Activated T-helper 17 cell treated with anti-CD3 and anti-CD28 coated beads, Interleukin-2, amount 50 U/mL, for 72 hours (primary cell): ENCODE data around the gene LIMCH1. TPM values are rescaled to one million over a fixed set of nuclear protein-coding genes. Genes with fewer than 3 reads are reported as not detected.
"Not testable (repeated sequence)": the region's sequence is repeated elsewhere in the genome, so short reads cannot be mapped to it uniquely, and the experiment has no call there.

Experiments used
- ATAC-seq: fragments of 150-1000 bp; cut with Tn5 transposase; replicated peaks from 2 replicates; pipeline ENCODE4 v1.10.0; 2021; ENCODE audit warnings: mild to moderate bottlenecking, moderate library complexity
- H3K27ac Mint-ChIP-seq: one replicate; pipeline ENCODE4 v1.8.0; 2022; ENCODE audit warnings: mixed read lengths
- H3K27me3 Mint-ChIP-seq: one replicate; pipeline ENCODE4 v1.8.0; 2022; ENCODE audit warnings: mixed read lengths
- H3K36me3 Mint-ChIP-seq: one replicate; pipeline ENCODE4 v1.8.0; 2022; ENCODE audit warnings: low read depth, mild to moderate bottlenecking, mixed read lengths
- H3K4me1 Mint-ChIP-seq: one replicate; pipeline ENCODE4 v1.8.0; 2022; ENCODE audit warnings: mixed read lengths
- H3K4me3 Mint-ChIP-seq: one replicate; pipeline ENCODE4 v1.8.0; 2022; ENCODE audit warnings: mild to moderate bottlenecking, mixed read lengths
- H3K9me3 Mint-ChIP-seq: one replicate; pipeline ENCODE4 v1.8.0; 2022; ENCODE audit warnings: mixed read lengths
- total RNA-seq, 2 donors: library from RNA; stranded (reverse); gene quantifications; one replicate each; pipeline ENCODE4 v1.2.3, GENCODE V29; 2022

LIMCH1 gene, protein sequence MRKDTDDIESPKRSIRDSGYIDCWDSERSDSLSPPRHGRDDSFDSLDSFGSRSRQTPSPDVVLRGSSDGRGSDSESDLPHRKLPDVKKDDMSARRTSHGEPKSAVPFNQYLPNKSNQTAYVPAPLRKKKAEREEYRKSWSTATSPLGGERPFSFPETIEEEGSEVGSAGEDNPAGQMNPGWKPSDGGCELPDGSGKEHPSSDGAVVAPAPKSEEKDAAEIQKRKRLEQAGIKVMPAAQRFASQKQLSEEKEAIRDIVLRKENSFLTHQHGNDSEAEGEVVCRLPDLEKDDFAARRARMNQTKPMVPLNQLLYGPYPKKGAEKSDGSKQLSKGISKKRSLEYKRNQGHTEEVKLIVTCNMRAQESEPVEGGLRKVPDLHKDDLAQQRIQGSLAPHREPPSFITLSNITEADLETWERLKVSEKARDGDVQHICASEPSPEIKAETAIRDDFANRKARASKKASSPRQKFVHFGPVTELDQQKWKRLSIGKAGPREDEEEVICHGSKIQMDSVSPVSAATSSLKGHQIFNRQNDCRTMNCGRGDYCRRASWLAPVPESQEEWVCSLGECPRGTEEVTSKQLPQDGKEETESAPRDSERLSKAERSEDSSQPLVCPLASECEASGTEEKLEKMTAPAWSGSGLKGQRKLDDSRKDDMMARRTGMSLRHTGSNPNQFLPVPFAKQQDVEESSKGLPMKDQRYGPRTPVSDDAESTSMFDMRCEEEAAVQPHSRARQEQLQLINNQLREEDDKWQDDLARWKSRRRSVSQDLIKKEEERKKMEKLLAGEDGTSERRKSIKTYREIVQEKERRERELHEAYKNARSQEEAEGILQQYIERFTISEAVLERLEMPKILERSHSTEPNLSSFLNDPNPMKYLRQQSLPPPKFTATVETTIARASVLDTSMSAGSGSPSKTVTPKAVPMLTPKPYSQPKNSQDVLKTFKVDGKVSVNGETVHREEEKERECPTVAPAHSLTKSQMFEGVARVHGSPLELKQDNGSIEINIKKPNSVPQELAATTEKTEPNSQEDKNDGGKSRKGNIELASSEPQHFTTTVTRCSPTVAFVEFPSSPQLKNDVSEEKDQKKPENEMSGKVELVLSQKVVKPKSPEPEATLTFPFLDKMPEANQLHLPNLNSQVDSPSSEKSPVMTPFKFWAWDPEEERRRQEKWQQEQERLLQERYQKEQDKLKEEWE (N-terminal part only)
- total RNA-seq: not detected

DNA sequence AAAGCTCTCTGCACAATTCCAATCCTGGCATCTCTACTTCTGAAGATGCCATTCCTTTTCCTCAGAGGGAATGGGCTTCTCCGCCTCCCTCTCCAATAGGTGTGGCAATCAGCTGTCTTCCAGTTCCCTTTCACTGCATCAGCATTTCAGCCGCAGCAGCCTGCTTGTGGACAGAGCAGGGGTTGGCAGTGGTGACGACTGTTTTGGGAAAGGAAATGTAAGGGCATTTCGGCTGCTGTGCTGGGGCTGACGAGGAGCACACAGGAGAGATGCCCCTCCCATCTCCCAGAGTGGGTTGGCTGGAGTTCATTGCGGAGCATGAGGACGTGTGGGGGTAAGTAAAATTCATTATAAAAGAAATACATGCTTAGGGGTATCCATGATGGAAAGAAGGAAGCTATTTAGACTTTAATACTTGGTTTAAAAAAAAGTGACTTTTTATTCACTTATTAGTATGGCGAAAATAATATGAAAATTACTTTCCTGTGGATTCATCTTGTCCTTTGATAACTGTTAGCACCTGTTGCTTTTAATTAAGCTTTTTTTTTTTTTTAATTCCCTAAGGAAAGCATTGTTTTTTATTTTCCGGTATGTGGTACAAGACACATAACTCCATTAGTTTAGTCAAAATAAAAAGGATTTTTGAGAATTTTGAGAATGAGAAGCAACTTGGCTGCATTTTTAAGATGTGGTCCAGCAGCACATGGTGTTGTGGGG lies at the start of gene LIMCH1:
Gene LIMCH1, plus strand, starts transcription at position 141 of the 717 bp plus-strand sequence. CDS start 67,839 bp downstream, outside the sequence.
- Mint-ChIP-seq H3K36me3 (no peaks in the 10 kb centered on the region), H3K27ac (no peak within 1 kb of the TSS), H3K4me3 (no peak within 1 kb of the TSS), H3K4me1 (no peaks in the 10 kb centered on the region), H3K9me3 (peaks cover 4% of the 10 kb centered on the region), H3K27me3 (no peaks in the 10 kb centered on the region)
- ATAC-seq: no peak

DNA sequence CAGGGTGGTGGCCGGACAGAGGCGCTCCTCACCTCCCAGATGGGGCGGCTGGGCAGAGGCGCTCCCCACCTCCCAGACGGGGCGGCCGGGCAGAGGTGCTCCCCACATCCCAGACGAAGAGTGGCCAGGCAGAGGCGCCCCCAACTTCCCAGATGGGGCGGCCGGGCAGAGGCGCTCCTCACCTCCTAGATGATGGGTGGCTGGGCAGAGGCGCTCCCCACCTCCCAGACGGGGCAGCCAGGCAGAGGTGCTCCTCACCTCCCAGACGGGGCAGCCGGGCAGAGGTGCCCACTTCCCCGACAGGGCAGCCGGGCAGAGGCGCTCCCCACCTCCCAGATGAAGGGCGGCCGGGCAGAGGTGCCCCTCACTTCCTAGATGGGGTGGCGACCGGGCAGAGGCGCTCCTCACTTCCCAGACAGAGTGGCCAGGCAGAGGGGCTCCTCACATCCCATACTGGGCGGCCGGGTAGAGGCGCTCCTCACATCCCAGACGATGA lies 46.8 kb upstream of the LIMCH1 start:
- H3K36me3 Mint-ChIP-seq, ATAC-seq, H3K9me3 Mint-ChIP-seq, H3K27ac Mint-ChIP-seq, H3K4me3 Mint-ChIP-seq, H3K4me1 Mint-ChIP-seq, H3K27me3 Mint-ChIP-seq: not testable (repeated sequence)

- Mint-ChIP-seq H3K36me3 (no peaks in the 10 kb centered on the region), H3K27me3 (no peaks in the 10 kb centered on the region), H3K27ac (no peak overlapping the region), H3K9me3 (no peaks in the 10 kb centered on the region), H3K4me3 (no peak overlapping the region), H3K4me1 (no peaks in the 10 kb centered on the region)
- ATAC-seq: no peak
Observed at GRCh38 chr4:41496977-41497376, 41.0 kb upstream of the LIMCH1 start.

DNA sequence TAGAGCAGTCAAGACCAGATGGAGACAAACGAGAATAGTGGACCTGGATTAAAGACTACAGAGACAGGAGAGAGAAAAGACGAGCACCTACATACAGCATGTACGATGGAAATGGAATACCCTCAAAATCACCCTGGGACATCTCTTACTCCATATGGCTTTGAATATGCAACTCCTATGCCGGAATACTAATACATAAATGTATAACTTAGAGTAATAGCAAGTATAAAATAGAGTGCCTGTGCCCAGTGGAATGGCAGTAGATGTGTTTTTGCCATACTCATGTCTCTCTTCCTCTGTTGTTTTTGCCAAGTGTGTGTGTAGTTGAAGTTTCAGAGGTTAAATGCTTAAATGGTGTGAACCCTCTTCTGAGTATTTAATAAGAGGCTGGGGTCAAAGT lies 39.8 kb upstream of the LIMCH1 start:
- no peak for ATAC-seq
- Mint-ChIP-seq H3K4me3 (no peak overlapping the region), H3K27me3 (no peaks in the 10 kb centered on the region), H3K27ac (no peak overlapping the region), H3K4me1 (no peaks in the 10 kb centered on the region), H3K9me3 (no peaks in the 10 kb centered on the region), H3K36me3 (no peaks in the 10 kb centered on the region)

- H3K27ac Mint-ChIP-seq: no peak overlapping the region
- no peak overlapping the region for H3K4me3 Mint-ChIP-seq
- peaks cover 6% of the 10 kb centered on the region for H3K9me3 Mint-ChIP-seq
- no peak for ATAC-seq
- peaks cover 8% of the 10 kb centered on the region for H3K27me3 Mint-ChIP-seq
- H3K4me1 Mint-ChIP-seq: no peaks in the 10 kb centered on the region
- no peaks in the 10 kb centered on the region for H3K36me3 Mint-ChIP-seq
Observed at GRCh38 chr4:41504167-41504818, 33.7 kb upstream of the LIMCH1 start.

DNA sequence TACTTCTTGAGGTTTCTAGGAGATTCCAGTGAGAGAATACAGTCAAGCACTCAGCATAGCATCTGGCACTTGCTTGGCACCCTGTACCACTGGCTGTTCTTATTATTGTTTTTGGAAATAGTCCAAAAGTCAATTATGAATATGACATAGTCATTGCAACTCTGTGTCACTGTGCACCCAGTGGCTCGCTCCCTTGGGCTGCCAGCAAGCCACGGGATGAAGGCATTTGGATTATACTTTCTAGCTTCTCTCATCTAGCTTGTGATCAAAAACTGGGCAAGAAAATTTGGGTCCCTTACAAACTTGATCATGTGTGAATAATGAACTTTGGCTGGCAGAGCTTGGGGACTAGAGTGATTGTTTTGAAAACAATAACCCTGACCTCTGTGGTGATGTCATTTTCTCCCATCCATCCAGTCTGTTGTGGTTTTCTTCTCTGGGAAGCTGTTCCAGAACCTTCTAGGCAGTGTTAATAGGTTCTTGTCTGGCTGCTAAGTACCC lies 32.7 kb upstream of the LIMCH1 start:
- Mint-ChIP-seq H3K4me3 (no peak overlapping the region), H3K9me3 (peaks cover 6% of the 10 kb centered on the region), H3K27ac (no peak overlapping the region), H3K27me3 (peaks cover 8% of the 10 kb centered on the region), H3K36me3 (no peaks in the 10 kb centered on the region), H3K4me1 (no peaks in the 10 kb centered on the region)
- ATAC-seq: no peak

- Mint-ChIP-seq H3K4me3 (no peak overlapping the region), H3K9me3 (peaks cover 6% of the 10 kb centered on the region), H3K4me1 (no peaks in the 10 kb centered on the region), H3K27ac (no peak overlapping the region), H3K27me3 (peaks cover 8% of the 10 kb centered on the region), H3K36me3 (no peaks in the 10 kb centered on the region)
- ATAC-seq: no peak
Observed at GRCh38 chr4:41506130-41506529, 31.8 kb upstream of the LIMCH1 start.

GRCh38 chr4:41507291-41507947 lies 30.5 kb upstream of the LIMCH1 start:
- no peak overlapping the region for H3K27ac Mint-ChIP-seq
- H3K27me3 Mint-ChIP-seq: peaks cover 8% of the 10 kb centered on the region
- no peak overlapping the region for H3K4me3 Mint-ChIP-seq
- no peaks in the 10 kb centered on the region for H3K4me1 Mint-ChIP-seq
- H3K9me3 Mint-ChIP-seq: peaks cover 6% of the 10 kb centered on the region
- ATAC-seq: no peak
- H3K36me3 Mint-ChIP-seq: no peaks in the 10 kb centered on the region

DNA sequence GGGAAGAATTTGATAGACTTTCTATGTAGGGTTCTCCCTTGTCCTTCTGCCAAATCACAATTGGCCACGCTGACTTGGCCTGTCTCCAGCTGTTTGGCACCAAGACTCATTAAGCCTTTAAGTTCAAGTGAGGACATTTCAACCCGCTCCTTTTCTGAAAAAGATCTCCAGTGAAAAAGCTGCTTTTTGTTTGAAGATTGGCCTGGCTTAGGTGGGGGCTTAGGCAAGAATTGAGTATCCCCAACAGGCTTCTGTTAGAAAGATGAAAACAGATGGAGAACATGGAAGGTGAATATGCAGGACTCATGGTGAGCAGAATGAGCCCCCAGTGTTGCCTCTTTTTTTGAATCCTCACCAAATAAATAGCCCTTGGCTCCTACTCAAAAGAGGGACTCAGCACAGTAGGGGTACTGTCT lies 28.5 kb upstream of the LIMCH1 start:
- Mint-ChIP-seq H3K27ac (no peak overlapping the region), H3K4me1 (no peaks in the 10 kb centered on the region), H3K27me3 (peaks cover 6% of the 10 kb centered on the region), H3K9me3 (peaks cover 1% of the 10 kb centered on the region), H3K36me3 (no peaks in the 10 kb centered on the region), H3K4me3 (no peak overlapping the region)
- no peak for ATAC-seq

DNA sequence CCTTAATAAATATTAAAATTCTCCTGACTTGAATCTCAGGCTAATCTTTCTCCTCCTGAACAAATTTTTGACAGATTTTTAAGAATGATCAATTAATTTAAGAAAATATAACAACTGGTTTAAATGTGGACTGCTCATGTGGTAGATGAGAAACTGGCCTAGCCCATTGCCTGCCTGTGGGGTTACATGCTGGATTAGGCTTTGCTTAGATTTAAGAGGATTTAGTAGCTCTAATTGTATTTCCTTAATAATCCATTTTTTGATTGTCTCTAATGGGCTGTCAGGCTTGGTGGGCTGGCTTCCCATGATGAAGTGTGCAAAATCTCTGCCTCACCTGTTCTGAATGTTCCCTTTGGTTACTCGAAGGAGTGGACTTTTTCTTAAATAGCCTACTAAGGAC lies 27.8 kb upstream of the LIMCH1 start:
- H3K36me3 Mint-ChIP-seq: no peaks in the 10 kb centered on the region
- no peak overlapping the region for H3K4me3 Mint-ChIP-seq
- peaks cover 4% of the 10 kb centered on the region for H3K27me3 Mint-ChIP-seq
- no peak overlapping the region for H3K27ac Mint-ChIP-seq
- H3K4me1 Mint-ChIP-seq: no peaks in the 10 kb centered on the region
- ATAC-seq: no peak
- H3K9me3 Mint-ChIP-seq: no peaks in the 10 kb centered on the region

GRCh38 chr4:41512136-41512535 lies 25.8 kb upstream of the LIMCH1 start:
- no peaks in the 10 kb centered on the region for H3K36me3 Mint-ChIP-seq
- no peak for ATAC-seq
- H3K4me1 Mint-ChIP-seq: no peaks in the 10 kb centered on the region
- peaks cover 4% of the 10 kb centered on the region for H3K27me3 Mint-ChIP-seq
- H3K9me3 Mint-ChIP-seq: no peaks in the 10 kb centered on the region
- no peak overlapping the region for H3K4me3 Mint-ChIP-seq
- H3K27ac Mint-ChIP-seq: no peak overlapping the region

DNA sequence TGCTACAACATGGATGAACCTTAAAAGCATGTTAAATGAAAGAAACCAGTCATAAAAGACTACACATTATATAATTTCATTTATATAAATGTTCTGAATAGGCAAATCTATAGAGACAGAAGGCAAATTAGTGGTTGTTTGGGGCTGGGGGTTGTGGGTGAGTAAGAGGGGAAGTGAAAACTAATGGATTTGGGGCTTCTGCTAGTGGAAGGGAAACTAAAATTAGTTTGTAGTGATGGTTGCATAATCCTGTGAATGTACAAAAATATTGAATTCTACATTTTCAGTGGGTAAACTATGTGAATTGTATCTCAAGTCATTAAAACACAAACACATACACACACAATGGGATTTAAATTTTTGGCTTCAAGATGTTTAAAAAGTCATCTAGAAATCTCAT lies 25.4 kb upstream of the LIMCH1 start:
- ATAC-seq: no peak
- H3K36me3 Mint-ChIP-seq: no peaks in the 10 kb centered on the region
- H3K9me3 Mint-ChIP-seq: no peaks in the 10 kb centered on the region
- no peak overlapping the region for H3K27ac Mint-ChIP-seq
- no peaks in the 10 kb centered on the region for H3K4me1 Mint-ChIP-seq
- H3K4me3 Mint-ChIP-seq: no peak overlapping the region
- peaks cover 4% of the 10 kb centered on the region for H3K27me3 Mint-ChIP-seq

- Mint-ChIP-seq H3K9me3 (no peaks in the 10 kb centered on the region), H3K27ac (no peak overlapping the region), H3K4me3 (no peak overlapping the region), H3K36me3 (no peaks in the 10 kb centered on the region), H3K4me1 (no peaks in the 10 kb centered on the region), H3K27me3 (no peaks in the 10 kb centered on the region)
- no peak for ATAC-seq
Observed at GRCh38 chr4:41514169-41514568, 23.8 kb upstream of the LIMCH1 start.
